Panc1 (cell line): Measurements from ENCODE around the gene FAM107B.
"Not testable (repeated sequence)": the region's sequence is repeated elsewhere in the genome, so short reads cannot be mapped to it uniquely, and the experiment has no call there.

ENCODE experiments used
- POLR2AphosphoS5 ChIP-seq: IDR thresholded peaks from 2 replicates; pipeline ENCODE4 v1.6.1; 2012; ENCODE audit warnings: mild to moderate bottlenecking, low read depth, low read length, moderate library complexity
- SIN3A ChIP-seq: IDR thresholded peaks from 2 replicates; pipeline ENCODE4 v1.6.1; 2012; ENCODE audit warnings: low read depth, mild to moderate bottlenecking, low read length, moderate library complexity, borderline replicate concordance; ENCODE audit not compliant: insufficient read depth
- TCF7L2 ChIP-seq: IDR thresholded peaks from 2 replicates; pipeline ENCODE4 v1.6.1; 2011; ENCODE audit warnings: mild to moderate bottlenecking, low read depth, low read length, inconsistent platforms
- TF ChIP-seq, protein P1 (sequence below): fragments of 450-650 bp; IDR thresholded peaks from 2 replicates; pipeline ENCODE4 v1.5.1; 2017; ENCODE audit warnings: mild to moderate bottlenecking
- TF ChIP-seq, protein P2 (sequence below), 2 experiments: IDR thresholded peaks; 2 replicates each; pipeline ENCODE4 v1.6.1; 2011 to 2012; ENCODE audit warnings: low read depth in 2 of 2, control low read depth in 1 of 2, low read length in 1 of 2, mild to moderate bottlenecking in 1 of 2, moderate library complexity in 1 of 2; ENCODE audit not compliant: insufficient read depth in 1 of 2

DNA sequence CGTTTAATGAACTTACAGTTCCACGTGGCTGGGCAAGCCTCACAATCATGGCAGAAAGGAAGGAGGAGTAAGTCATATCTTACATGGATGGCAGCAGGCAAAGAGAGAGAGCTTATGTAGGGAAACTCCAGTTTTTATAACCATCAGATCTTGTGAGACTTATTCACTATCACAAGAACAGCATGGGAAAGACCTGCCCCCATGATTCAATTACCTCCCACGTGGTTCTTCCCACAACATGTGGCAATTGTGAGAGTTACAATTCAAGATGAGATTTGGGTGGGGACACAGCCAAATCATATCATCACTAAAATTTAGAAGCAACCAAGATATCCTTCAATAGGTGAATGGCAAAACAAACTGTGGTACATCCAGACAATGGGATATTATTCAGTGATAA lies 65.4 kb downstream of the FAM107B start:
- TF ChIP-seq, protein P1, sequence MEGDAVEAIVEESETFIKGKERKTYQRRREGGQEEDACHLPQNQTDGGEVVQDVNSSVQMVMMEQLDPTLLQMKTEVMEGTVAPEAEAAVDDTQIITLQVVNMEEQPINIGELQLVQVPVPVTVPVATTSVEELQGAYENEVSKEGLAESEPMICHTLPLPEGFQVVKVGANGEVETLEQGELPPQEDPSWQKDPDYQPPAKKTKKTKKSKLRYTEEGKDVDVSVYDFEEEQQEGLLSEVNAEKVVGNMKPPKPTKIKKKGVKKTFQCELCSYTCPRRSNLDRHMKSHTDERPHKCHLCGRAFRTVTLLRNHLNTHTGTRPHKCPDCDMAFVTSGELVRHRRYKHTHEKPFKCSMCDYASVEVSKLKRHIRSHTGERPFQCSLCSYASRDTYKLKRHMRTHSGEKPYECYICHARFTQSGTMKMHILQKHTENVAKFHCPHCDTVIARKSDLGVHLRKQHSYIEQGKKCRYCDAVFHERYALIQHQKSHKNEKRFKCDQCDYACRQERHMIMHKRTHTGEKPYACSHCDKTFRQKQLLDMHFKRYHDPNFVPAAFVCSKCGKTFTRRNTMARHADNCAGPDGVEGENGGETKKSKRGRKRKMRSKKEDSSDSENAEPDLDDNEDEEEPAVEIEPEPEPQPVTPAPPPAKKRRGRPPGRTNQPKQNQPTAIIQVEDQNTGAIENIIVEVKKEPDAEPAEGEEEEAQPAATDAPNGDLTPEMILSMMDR, result not testable (repeated sequence)
- TF ChIP-seq POLR2AphosphoS5, SIN3A, TCF7L2: not testable (repeated sequence)
- TF ChIP-seq, protein P2, sequence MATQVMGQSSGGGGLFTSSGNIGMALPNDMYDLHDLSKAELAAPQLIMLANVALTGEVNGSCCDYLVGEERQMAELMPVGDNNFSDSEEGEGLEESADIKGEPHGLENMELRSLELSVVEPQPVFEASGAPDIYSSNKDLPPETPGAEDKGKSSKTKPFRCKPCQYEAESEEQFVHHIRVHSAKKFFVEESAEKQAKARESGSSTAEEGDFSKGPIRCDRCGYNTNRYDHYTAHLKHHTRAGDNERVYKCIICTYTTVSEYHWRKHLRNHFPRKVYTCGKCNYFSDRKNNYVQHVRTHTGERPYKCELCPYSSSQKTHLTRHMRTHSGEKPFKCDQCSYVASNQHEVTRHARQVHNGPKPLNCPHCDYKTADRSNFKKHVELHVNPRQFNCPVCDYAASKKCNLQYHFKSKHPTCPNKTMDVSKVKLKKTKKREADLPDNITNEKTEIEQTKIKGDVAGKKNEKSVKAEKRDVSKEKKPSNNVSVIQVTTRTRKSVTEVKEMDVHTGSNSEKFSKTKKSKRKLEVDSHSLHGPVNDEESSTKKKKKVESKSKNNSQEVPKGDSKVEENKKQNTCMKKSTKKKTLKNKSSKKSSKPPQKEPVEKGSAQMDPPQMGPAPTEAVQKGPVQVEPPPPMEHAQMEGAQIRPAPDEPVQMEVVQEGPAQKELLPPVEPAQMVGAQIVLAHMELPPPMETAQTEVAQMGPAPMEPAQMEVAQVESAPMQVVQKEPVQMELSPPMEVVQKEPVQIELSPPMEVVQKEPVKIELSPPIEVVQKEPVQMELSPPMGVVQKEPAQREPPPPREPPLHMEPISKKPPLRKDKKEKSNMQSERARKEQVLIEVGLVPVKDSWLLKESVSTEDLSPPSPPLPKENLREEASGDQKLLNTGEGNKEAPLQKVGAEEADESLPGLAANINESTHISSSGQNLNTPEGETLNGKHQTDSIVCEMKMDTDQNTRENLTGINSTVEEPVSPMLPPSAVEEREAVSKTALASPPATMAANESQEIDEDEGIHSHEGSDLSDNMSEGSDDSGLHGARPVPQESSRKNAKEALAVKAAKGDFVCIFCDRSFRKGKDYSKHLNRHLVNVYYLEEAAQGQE (IDR thresholded peaks at IDR 0.05; ENCODE audit: insufficient read depth in 1 of 2, low read depth in 2 of 2, low read length in 1 of 2), result not testable (repeated sequence)
